Stimulated activated CD4-positive, alpha-beta T cell treated with anti-CD3 and anti-CD28 coated beads, Interleukin-2, amount 100 ng/mL, for 48 hours (primary cell): ENCODE results near the gene TRAF6.
A peak's percentile ranks its signal among the peaks of the same experiment; 100 is the strongest.
"Not testable (repeated sequence)": the region's sequence is repeated elsewhere in the genome, so short reads cannot be mapped to it uniquely, and the experiment has no call there.

Experiments used
- DNase-seq, 2 donors: peaks; one replicate each; pipeline ENCODE4 v3.0.0-alpha.2; 2020

TRAF6 gene, protein sequence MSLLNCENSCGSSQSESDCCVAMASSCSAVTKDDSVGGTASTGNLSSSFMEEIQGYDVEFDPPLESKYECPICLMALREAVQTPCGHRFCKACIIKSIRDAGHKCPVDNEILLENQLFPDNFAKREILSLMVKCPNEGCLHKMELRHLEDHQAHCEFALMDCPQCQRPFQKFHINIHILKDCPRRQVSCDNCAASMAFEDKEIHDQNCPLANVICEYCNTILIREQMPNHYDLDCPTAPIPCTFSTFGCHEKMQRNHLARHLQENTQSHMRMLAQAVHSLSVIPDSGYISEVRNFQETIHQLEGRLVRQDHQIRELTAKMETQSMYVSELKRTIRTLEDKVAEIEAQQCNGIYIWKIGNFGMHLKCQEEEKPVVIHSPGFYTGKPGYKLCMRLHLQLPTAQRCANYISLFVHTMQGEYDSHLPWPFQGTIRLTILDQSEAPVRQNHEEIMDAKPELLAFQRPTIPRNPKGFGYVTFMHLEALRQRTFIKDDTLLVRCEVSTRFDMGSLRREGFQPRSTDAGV

DNA sequence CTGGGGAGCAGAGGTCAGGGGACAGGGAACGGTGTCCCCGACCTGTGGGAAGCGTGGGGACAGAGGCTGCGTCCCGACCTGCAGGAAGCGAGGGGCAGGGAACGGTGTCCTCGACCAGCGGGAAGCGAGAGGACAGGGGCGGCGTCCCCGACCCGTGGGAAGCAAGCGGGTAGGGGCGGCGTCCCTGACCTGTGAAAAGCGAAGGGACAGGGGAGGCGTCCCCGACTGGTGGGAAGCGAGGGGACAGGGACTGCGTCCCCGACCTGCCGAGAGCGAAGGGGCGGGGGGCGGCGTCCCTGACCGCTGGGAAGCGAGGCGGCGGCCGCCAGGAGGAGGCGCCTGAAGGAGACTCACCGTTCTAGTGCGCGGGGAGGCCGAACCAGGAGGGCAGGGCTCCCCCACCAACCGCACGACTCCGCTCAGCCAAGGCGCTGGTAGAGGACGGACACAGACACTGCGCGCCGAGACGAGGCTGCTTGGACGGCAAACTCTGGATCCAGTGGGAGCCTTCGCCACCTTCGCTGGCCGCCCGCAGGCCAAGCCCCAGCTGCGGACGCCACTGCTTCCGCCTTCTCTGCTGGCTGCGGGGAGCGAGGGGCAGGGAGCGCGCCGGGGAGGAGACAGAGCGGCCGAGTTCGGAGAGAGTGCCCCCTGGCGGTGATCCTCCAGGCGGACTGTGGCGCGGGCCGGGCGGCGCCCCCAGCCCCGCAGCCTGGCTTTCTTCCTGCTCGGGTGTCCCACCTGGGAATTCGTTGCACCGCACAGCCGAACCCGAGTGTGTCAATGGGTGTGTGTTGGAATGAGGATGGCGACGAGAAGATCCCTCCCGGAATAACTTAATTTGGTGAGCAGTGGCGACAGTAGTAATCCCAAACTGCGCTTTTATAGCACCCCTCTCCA, at the start of gene TRAF6:
Gene TRAF6 (minus strand): TSS at position 579 of the 900 bp plus-strand sequence. CDS start 8,757 bp downstream, outside the sequence.
- peak; percentile 92 to 96 for DNase-seq

DNA sequence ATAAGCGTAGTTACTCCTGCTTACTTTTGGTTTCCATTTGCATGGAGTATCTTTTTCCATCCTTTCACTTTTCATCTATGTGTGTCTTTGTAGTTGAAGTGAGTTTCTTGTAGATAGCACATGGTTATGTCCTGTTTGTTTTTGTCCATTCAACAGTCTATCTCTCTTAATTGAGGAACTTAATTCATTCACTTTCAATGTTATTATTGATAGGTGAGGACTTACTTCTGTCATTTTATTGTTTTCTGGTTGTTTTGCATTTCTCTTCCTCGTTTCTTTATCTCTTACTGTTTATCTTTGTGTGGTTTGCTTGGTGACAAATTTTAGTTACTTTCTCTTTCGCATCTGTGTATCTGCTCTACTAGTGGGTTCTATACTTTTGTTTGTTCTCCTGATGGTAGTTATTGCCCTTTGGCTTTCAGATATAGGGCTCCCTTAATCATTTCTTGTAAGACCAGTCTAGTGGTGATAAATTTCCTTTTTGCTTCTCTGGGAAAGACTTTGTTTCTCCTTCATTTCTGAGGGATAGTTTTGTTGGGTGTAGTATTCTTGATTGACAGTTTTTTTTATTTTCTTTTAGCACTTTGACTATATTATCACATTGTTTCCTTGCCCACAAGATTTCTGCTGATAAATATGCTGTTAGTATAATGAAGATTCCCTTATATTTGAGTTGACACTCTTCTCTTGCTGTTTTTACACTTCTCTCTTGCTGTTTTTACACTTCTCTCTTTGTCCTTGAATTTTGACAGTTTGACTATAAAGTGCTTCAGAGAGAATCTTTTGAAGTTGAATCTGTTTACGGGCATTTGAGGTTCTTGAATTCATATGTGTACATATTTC, 48.7 kb upstream of the TRAF6 start:
- no peak for DNase-seq

DNA sequence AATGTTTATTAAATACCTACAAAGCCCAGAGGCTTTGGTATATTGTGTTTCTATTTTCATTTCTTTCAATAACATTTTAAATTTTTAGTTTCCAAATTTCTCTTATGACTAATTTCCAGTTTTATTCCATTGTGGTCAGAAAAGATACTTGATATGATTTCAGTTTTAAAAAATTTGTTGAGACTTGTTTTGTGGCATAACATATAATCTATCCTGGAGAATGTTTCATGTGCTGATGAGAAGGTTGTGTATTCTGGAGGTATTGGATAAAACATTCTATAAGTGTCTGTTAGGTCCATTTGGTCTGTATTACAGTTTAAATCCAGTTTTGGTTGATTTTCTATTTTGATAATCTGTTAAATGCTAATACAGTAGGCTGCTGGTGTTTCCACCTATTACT, 47.9 kb upstream of the TRAF6 start:
- DNase-seq: no peak

DNA sequence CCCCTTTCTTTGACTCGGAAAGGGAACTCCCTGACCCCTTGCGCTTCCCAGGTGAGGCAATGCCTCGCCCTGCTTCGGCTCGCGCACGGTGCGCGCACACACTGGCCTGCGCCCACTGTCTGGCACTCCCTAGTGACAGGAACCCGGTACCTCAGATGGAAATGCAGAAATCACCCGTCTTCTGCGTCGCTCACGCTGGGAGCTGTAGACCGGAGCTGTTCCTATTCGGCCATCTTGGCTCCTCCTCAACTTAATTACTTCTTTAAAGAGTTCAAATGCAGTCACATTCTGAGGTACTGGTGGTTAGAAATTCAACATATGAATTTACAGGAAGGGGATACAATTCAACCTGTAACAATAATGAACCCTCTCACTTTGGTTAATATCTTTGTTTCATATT, 47.3 kb upstream of the TRAF6 start:
- not testable (repeated sequence) for DNase-seq

DNA sequence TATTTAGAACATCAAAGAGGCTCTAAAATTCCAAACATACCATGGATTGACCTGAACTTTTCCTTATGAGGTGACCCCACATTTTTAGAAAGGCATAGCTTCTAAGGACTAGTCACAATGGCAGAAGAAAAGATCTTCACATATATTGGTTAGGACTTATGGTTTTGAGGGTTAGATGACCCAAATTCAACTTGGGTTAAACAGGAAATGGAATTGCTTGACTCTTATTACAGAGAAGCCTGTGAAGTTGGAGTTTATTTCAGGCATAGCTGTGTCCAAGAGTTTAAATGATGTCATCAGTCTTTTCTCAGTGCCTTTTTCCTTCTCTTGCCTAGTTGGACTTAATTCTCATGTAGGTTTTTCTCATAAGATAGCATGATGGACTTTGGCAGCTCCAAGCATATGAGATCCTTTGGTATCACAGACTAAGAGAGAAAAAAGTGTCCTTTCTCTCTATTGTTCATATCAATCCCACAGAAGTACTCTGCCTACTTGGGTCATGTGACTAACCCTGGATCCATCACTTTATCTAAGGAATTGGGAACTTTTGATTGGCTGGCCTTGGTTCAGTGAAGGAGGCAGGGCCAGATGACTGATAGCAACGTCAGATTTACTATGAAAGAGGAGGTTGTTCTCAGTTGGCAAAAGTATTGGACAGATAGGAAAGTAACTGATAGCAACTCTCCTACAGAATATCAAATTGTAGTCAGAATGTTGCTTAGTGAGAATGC, 40.5 kb upstream of the TRAF6 start:
- DNase-seq: no peak

DNA sequence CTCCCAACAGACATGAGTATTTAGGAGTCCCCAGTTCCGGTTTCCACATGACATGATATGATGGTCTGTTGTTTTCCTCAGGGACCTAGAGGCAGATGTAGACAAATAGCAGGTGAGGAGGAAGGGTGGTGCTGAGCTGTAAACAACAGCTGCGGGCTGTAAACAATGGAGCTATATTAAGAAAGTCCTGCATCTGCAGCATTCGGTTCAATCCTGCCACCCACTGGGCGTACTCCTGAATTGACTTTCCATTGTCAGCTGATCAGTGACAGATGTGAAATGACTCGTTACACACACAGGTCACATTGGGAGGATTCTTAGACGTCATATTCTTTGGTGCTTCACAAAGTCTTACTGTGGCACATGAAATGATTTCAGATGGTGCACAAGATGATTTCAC, 30.9 kb upstream of the TRAF6 start:
- peak in 1 of 2 donors; percentile 5 for DNase-seq

DNA sequence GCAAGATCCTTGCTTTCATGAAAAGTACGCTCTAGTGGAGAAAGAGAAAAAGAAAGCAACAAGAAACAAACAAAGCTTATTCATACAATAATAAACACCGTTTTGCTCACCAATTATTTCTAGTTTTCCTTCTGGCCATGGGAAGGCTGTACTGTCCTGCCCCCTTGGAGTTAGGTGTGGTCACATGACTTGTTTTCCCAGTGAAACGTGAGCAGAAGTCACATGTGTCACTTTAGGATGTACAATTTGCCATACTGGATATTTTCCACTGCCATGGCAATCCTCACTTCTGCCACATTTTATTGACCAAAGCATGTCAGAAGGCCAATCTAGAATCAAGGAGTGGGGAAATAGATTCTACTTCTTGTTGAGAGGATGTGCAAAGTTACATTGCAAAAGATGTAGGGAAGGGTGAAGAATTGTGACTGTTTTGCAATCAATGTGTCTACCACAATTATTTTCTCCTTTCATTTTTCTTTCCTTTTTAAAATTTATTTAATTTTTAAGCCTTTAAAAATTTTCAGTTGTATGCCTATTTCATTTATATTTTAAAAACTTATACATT, 24.3 kb upstream of the TRAF6 start:
- DNase-seq: no peak

DNA sequence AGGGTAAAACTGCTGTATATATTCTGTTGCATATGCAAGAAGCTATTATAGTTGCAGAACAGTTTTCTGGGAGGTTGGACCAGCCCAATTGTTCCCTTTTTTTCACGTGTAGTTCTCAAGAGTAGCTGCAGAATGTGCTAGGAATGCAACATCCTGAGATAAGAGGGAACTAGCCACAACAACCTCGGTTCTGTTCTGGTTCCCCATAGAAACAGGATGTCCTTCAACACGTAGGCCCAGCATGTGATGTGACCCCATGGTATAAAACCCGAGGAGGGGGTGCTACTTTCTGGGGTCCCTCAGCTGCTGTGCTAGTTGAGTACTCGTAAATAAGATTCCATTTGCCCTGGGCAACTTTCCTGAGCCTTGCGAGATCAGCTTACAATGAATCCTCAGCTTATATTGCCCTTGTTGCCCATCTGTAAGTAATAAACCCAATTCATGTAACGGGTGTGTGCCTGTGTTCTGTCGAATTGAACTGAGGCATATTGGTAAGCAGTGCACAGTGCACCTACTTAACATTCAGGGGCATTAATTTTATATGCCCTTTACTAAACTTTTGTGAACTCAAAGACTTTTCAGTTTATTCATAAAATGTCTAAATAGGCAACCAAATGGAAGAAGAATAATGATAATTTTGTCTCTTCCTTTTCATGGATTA, 23.0 kb upstream of the TRAF6 start:
- no peak for DNase-seq

DNA sequence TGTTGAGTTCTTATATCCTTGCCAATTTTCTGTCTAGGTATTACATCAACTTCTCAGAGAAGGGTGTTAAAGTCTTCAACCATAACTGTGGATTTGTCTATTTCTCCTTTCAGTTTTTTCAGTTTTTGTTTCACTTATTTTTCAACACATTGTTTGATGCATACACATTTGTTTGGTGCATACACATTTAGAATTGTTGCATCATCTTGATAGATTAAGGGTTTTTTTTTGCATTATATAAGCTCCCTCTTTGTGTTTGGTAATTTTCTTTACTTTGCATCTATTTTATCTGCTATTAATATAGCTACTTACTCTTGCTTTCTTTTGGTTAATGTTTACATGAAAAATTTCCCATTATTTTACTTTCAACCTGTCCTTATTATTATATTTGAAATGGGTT, 20.8 kb upstream of the TRAF6 start:
- no peak for DNase-seq

DNA sequence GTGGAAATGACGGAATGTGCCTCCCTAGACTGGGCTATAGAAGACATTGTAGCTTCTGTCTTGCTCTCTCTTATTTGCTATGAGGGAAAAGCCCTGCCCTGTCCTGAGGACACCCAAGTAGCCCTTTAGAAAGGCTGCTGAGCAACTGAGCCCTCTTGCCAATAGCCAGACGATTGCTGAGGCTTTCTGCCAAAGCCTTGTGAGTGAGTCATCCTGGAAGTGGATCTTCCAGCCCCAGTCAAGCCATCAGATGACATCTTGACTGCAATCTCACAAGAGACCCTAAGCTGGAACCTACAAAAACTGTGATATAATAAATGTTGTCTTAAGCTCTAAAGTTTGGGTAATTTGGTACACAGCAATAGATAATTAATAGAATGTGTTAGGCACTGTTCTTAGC, 3.9 kb upstream of the TRAF6 start:
- no peak for DNase-seq

DNA sequence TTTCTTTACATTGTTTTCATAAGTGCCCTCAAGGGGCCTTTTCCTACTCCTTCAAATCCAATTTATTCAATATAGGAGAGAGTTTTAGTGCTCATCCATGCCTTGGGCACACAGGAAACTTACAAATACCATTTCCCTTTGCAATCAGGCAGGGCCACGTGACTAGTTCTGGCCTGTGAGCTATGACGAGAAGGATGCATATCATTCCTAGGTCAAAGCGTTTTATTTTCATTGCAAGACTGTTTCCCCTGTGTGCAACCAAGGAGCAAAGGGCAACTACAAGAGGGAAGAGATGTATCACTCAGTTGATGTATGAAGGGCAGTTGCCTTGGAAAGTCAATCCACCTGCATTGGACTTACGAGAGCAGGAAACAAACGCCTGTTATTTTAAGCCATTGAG, 1.9 kb upstream of the TRAF6 start:
- DNase-seq: no peak

DNA sequence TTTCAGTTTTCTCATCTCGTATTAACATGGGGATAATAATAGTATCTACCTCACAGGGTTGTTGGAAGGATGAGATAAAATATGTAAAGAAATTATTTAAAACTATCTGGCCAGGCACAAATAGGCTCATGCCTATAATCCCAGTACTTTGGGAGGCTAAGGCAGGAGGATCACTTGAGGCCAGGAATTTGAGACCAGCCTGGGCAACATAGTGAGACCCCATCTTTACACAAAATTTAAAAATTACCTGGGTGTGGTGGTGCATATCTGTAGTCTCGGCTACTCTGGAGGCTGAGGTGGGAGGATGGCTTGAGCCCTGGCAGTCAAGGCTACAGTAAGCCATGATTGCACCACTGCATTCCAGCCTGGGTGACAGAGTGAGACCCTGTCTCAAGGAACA, 990 bp upstream of the TRAF6 start:
- DNase-seq: not testable (repeated sequence)

DNA sequence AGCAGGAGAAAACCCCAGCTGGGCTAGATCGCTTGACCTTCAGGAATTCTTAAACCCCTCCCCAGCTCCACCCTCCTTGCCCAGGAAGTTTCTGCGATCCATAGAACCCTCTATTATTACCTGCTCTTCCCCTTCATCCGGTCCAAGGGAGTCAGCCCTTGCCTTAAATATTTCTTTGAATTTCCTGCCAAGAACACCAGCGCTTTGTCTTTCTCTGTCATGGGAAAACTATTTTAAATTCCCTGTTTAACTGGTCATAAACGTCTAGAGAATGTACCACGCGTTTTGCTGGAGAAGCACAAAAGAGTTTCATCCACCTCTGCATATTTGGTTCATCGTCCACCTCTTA, 496 bp upstream of the TRAF6 start:
- no peak for DNase-seq

DNA sequence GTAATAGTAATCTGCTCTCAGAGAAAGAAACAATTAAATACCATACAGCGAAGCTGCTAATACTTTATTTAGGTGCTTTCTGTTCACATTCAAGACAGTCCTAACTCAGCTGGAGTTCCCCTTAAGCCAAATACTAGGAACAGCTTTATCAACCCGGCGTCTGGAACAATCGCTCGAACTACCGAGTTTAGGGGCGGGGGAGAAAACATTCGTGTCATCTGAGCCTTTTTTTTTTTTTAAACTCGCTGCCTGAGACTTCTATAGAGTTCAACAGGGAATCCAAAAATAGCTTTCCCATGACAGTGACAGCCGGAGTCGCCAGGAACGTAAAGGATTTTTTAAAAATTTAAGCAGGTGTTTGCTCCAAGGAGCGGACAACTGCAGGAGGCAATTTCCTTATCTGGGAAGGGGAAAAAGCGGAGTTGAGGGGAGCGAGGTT, 852 bp downstream of the TRAF6 start:
- DNase-seq: no peak

DNA sequence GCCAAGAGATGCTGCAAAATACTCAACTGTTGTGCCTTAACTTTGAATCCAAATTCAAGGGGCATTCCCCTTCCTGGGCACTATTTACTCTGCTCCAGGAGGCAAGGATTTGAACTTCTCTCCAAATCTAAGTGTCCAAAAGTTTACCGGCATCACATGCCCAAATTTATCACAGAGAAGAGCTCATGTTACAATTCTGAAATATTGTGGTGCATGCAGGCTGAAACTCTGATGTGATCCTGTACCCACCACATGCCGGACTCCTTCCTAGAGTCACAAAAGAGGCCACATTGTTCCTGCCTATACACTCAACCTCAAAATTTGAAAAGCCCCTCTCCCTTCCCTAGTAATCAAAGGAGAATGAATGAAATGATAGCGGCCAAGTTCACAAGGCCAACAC, 1.3 kb downstream of the TRAF6 start:
- no peak for DNase-seq

DNA sequence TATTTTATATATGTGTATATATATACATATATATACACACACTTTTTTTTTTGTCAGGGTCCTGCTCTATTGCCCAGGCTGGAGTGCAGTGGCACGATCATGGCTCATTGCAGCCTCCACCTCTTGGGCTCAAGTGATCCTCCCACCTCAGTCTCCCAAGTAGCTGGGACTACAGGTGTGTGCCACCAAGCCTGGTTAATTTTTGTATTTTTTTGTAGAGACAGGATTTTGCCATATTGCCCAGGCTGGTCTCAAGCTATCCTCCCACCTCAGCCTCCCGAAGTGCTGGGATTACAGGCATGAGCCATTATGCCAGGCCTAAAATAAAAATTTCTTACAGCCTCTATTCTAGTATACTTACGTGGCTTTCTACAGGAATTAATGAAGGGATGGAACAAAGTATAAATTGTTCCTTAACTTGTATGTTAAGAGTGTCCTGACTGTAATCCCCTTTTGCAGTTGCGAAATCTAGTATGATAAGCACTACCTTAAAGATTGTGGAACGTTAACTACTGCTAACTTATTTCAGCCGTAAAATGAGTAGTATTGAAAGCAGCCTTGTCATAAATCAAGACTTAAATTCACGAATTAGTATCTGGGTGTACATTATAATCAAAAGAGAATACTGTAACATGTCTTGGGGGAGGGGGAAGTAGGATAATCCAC, 2.1 kb downstream of the TRAF6 start:
- no peak for DNase-seq

DNA sequence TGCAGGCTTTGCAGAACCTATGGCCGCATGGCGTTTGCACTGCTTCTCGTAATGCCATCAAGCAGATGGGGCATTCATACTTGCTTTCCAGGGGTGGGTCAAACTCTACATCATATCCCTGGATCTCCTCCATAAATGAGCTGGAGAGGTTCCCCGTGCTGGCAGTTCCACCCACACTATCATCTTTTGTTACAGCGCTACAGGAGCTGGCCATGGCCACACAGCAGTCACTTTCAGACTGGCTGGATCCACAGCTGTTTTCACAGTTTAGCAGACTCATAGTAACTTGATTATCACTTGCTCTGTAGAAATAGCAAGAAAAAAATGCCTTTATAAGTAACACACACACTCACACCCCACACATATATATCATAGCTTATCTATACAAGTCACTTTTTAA, 8.8 kb downstream of the TRAF6 start:
- DNase-seq: no peak

DNA sequence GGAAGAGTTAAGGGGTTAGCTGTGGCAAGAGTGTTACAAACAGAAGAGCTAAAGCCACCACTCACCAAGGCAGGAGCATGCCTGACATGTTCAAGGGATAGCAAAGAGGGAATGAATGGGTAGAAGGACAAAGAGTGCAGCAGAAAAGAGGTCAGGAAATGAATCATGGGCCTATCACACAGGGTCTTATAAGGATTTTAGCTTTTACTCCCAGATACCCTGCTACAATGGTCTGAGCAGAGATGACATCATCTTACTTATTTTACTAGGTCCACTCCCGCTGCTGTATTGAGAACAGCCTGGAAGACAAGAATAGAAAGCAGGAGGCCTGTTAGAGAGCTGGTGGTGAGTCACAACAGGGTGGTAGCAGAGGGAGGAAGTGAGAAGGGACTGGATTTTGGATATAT, 9.8 kb downstream of the TRAF6 start:
- DNase-seq: no peak

DNA sequence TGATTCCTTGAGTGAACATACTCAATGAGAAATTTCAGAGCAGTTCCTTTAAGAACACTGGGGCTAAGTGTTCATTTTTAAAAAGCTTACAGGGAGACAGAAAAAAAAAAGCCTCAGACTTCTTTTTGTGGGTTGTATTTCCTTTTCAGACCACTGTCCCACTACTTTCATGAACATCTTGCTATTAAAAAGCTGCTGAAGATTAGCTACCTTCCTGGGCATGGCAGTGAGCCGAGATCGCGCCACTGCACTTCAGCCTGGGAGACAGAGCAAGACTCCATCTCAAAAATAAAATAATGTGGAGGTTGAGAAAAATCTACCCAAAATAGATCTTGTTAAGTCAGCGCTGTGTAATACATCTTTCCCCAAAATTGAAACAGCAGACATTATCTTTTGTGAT, 10.8 kb downstream of the TRAF6 start:
- DNase-seq: no peak

DNA sequence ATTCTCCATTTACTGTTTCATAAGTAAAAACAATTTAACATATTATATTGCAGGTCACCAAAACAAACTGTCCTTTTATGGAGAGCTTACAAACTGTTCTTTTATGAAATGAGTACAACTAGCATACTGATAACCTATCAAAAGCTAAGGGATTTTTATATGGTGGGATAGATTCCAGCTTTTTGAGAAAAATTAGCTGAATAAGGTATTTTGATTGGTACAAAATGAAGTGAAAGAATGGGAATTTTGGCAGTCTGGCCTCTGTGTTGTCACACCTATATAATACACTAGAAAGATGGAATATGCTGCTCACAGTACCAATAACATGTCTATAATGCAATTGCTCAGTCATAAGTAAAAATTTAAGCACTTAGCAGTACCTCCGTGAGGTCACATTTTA, 11.4 kb downstream of the TRAF6 start:
- DNase-seq: no peak

DNA sequence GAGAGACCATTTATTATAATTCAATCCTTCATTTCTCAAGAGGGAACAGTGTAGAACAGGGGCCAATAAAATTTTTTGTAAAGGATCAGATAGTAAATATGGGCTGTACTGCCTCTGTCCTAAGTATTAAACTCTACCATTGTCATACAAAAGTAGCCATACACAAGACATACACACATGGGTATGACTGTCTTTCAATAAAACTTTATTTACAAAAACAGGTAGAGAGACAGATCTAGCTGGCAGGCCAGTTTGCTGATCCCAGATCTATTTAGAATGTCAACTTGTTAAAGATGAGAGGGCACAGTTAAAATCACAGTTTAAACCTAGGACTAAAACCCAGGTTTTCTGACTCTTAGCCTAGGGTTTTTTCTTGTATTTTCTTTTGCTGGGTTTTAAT, 16.7 kb downstream of the TRAF6 start:
- no peak for DNase-seq
